ENCODE results near the gene GPATCH3. TPM values are rescaled to one million over a fixed set of nuclear protein-coding genes. Genes with fewer than 3 reads are reported as not detected.
A peak's percentile ranks its signal among the peaks of the same experiment; 100 is the strongest.
"Not testable (repeated sequence)": the region's sequence is repeated elsewhere in the genome, so short reads cannot be mapped to it uniquely, and the experiment has no call there.

Gene GPATCH3
- polyA plus RNA-seq, 4 donors: 12.0 to 17.0 (median 14.7) TPM

DNA sequence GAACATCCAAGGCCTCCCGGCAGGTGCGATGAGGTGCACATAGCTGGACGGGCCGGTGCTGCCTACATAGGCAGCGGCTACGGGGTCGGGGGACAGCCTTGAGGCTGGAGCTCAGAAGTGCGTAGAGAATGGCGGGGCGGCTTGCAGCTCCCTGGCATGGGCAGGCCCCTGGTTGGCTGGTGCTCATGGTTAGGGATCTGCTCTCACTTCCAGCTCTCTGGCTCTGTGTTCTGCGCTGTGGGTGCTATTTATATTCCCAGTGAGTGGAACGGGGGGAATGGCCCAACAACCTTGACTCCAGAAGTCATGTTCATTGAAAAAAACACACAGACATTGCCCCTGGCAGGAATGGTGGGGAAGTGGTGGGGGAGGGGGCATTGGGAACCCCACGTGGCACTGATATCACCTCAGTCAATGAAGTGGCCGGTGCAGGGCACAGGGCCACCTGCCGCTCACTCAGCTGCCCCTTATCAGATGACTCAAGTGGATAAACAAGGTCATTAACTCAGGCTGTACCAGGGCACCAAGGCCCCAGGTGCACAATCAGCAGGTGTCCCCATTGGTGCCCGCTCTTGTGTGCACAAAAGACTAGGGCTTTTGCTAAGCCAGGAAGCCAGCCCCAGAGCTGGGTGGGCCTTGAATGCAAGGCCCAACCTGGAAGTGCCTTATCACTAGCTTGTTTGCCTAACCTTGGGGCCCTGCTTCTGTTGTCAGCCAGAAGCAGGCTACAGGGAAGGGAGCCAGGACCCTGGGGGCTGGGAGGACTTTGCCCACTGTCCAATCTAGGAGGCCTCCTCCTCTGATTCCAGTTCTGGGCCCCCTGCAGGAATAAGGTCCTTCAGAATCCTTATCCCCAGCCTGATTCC, 13.7 kb upstream of the GPATCH3 start, which contains the start of gene NR0B2:
NR0B2 (minus strand) TSS at position 222 of the 866 bp plus-strand sequence; CDS start at position 187, 35 bp downstream.
- DNase-seq (ENCODE audit: low read depth in 4 of 4, low spot score in 3 of 4): no peak

- DNase-seq (ENCODE audit: low read depth in 4 of 4, low spot score in 3 of 4): no peak
Measured at GRCh38 chr1:26913389-26913753, 13.1 kb upstream of the GPATCH3 start.

GRCh38 chr1:26912147-26912490, 11.9 kb upstream of the GPATCH3 start:
- DNase-seq (ENCODE audit: low read depth in 4 of 4, low spot score in 3 of 4): no peak

GRCh38 chr1:26911399-26912146, 11.3 kb upstream of the GPATCH3 start:
- DNase-seq (ENCODE audit: low read depth in 4 of 4, low spot score in 3 of 4): no peak

DNA sequence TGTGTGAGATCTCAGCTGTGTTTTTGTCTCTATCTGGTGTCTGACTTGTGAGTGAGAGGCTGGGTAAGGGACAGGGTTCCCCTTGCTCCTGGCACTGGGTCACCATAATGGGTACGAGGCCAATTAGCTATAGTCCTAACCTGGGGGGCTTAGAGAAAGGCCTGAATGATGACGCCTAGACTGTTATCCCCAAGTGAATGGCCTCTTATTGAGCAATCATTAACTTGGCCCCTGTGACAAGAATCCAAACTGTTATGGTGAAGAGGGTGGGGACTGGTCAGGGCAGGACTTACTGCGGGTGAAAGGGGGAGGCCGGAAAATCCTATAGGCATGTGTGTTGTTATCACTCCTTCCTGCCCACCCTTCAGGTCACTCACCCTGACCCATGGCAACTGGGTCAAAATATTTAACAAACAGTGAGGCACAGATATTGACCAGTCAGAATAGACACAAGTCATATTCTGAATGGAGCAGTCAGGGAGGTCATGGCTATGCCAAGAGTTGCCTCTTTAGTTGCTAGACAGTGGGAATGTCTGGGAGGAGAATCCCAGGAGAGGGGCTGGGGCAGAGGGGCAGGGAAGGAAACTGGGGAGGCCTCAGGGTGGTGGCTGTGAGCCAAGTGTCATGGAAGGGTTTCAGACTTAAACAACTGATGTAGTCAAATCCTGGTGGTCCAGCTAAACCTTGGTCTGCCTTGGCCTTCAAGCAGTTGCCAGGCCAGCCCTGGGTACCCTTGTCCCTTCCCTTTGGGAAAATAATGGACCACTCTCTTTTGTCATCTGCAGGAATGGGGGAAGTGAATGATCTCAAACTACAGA, 10.3 kb upstream of the GPATCH3 start:
- no peak for DNase-seq (ENCODE audit: low read depth in 4 of 4, low spot score in 3 of 4)

DNA sequence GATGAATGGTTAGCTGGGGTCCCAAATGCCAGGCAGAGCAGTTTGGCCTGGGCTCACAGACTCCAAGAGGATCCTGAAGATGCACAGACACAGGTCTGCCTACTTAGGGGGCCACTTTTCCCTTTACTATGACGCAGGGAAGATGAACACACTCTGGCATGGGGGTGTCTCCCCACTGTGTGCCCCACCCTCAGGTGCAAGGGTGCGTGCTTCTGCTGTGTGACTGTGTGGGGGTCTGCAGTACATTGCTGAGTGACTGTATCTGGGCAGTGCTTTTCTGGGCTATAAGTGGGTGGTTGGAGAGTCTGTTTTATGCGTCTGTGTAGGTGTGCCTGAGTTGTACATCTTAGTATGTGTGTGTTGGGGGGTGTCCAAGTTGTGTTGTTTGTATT, 9.7 kb upstream of the GPATCH3 start:
- DNase-seq (ENCODE audit: low read depth in 4 of 4, low spot score in 3 of 4): no peak

- no peak for DNase-seq (ENCODE audit: low read depth in 4 of 4, low spot score in 3 of 4)
Measured at GRCh38 chr1:26907071-26907917, 7.0 kb upstream of the GPATCH3 start.

GRCh38 chr1:26900815-26901511, 696 bp upstream of the GPATCH3 start:
- no peak for DNase-seq (ENCODE audit: low read depth in 4 of 4, low spot score in 3 of 4)

GRCh38 chr1:26897351-26897750, 2.9 kb downstream of the GPATCH3 start:
- DNase-seq (ENCODE audit: low read depth in 4 of 4, low spot score in 3 of 4): no peak

DNA sequence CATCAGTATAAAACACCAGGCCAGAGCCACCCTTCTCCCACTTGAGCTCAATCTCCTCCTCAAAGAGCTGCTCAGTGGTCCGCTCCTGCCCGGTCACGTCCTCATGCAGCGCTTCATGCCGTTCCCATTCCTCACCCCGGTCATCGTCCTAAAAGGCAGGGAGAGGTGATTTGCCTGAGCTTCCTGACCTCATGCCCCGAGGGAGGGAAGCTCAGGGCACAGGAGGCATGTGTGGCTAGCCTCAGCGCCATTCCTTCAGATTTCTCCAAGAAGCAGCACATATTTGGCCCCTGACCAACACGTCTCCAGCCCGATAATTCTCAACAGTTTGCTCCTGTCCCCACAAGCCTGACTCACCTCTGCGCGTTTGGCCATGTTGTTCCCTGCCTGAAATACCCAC, 6.0 kb downstream of the GPATCH3 start:
- no peak for DNase-seq (ENCODE audit: low read depth in 4 of 4, low spot score in 3 of 4)

DNA sequence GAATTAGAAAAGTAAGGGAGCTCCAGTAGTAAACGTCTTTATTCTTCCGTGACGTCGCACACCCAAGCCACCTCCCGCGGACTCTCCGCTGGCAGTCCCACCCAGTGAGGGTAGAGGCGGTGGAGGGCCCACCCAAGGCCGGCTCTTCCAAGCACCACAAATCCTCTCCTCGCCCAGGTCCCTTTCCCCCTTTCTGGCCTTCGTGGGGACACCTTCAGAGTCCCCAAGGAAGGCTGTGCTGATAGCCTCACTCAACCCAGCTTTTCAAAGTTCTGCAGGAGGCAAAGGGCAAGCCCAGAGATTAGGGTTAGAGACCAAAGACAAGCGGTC, 9.8 kb downstream of the GPATCH3 start:
- no peak for DNase-seq (ENCODE audit: low read depth in 4 of 4, low spot score in 3 of 4)

DNA sequence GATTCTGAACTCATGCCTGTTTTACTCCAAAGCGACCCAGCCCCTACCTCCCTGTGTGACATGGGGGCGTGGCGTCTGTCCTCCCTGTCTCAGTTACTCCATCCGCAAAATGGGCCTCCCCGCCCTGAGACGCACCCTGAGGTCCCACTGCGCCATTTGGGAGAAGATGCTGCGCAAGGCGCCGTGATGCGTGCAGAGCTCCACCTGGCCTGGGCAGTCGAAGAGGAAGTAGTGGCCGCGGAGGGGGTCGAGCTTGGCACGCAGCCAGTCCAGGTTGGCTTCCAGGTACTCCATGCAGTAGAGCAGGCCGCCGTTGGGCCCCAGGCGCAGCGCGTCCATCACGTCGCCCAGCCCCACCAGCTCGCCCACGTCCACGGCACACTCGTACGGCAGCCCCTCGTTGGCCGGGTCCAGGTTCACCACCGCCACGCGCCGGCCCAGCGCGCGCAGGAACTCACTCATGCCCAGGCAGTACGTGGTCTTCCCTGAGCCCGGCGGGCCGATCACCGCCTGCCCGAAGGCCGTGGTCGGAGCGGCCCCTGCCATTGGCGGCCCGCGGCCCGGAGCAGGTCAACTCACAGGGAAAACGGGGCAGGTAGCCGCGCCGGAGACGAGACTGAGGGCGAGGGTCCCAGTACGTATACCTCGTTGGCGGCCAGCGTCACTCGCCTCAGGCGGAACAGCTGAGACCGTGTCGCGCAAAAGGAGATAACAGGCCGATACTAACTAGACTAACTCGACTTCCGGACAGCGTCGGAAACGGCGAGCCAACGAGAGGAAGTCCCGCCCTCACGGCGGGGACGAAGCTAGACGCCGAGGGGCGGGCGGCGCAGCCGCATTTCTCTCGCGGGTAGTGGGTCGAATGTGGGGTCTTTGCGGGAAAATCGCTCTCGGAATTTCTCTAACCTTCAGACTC, 10.5 kb downstream of the GPATCH3 start, which contains the start of gene GPN2:
GPN2 (minus strand) TSS at position 733 of the 916 bp plus-strand sequence; CDS start at position 546, 187 bp downstream.
- peak; percentile 61 to 76 (median 70) for DNase-seq (ENCODE audit: low read depth in 4 of 4, low spot score in 3 of 4)

DNA sequence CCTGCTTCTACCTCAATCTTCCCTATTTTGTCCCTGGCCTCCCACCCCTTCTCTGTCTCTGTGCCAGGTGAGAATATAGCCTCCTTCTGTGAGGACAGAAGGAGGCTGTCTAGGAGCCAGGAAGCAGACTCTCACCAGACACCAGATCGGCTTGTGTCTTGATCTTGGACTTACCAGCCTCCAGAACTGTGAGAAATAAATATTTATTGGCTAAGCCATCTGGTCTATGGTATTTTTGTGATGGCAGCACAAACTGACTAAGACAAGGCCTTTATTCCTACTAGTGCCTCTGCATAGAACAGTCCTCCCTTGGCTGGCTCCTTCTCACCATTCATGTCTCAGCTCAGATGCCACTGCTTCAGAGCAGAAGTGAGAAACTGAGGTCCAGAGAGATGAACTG, 12.0 kb downstream of the GPATCH3 start:
- DNase-seq (ENCODE audit: low read depth in 4 of 4, low spot score in 3 of 4): no peak

GRCh38 chr1:26887125-26887524, 13.1 kb downstream of the GPATCH3 start:
- DNase-seq (ENCODE audit: low read depth in 4 of 4, low spot score in 3 of 4): no peak

GRCh38 chr1:26882696-26883463, 17.4 kb downstream of the GPATCH3 start:
- DNase-seq (ENCODE audit: low read depth in 4 of 4, low spot score in 3 of 4): no peak

- not testable (repeated sequence) for DNase-seq (ENCODE audit: low read depth in 4 of 4, low spot score in 3 of 4)
Measured at GRCh38 chr1:26881611-26882010, 18.7 kb downstream of the GPATCH3 start.

DNA sequence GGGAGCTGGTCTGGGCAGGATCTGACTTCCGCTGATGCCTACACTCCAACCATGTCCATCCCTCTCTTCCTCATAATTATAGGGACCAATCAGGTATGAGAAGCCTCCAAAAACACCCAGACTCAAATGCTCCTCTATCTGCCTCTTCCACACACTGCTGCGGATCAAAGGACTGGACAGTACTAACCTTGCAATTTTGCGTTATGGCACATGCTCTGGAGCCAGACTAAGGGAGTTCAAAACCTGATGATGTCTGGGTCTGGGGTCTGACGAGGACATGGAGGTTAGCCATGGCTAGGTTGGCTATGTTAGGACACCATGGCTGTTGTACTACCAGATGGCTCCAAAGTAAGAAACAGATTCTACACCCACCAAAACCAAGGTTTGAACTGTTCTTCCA, 20.5 kb downstream of the GPATCH3 start:
- DNase-seq (ENCODE audit: low read depth in 4 of 4, low spot score in 3 of 4): no peak

GRCh38 chr1:26877326-26877725, 22.9 kb downstream of the GPATCH3 start:
- DNase-seq (ENCODE audit: low read depth in 4 of 4, low spot score in 3 of 4): no peak
